ENCODE results near the gene ADARB2. TPM values are rescaled to one million over a fixed set of nuclear protein-coding genes. Genes with fewer than 3 reads are reported as not detected.

Gene ADARB2
- total RNA-seq, 4 donors from 2014 or later: 2.0 to 9.9 (median 5.1) TPM

DNA sequence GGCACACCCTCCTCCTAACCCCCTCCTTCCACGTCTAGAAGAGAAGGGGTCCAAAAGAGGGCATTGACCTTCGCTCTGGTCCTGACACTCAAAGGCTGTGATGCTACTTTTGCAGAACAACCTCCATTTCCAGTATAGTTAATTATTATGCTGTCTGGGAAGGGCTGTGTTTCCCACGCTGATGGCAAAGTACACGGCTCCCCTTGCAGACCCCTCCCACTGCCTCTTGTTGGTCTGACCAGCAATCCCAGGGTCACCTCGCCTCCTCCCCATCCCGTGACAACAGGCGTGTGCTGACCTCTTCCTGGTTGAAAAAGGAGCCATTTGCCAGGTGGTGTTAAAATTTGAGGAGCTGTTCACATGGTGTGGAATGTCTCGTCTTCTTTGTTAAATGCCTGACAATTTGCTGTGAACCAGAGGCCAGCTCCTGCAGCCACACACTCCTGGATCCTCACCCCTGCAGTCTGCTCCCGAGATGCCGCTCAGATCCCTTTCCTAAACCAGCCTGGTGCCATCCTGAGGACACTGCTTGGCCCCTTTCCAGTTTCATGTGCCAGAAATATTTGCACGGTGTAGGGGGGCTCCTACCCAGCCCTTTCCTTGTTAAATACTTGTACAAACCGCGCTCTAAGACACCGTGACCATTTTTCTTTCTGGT is 359.5 kb downstream of the ADARB2 start:
- no peaks in the 10 kb centered on the region for H3K9me3 ChIP-seq
- DNase-seq: peak in 1 of 3 donors; percentile 18
- H3K36me3 ChIP-seq: no peaks in the 10 kb centered on the region
- TF ChIP-seq, protein P1, sequence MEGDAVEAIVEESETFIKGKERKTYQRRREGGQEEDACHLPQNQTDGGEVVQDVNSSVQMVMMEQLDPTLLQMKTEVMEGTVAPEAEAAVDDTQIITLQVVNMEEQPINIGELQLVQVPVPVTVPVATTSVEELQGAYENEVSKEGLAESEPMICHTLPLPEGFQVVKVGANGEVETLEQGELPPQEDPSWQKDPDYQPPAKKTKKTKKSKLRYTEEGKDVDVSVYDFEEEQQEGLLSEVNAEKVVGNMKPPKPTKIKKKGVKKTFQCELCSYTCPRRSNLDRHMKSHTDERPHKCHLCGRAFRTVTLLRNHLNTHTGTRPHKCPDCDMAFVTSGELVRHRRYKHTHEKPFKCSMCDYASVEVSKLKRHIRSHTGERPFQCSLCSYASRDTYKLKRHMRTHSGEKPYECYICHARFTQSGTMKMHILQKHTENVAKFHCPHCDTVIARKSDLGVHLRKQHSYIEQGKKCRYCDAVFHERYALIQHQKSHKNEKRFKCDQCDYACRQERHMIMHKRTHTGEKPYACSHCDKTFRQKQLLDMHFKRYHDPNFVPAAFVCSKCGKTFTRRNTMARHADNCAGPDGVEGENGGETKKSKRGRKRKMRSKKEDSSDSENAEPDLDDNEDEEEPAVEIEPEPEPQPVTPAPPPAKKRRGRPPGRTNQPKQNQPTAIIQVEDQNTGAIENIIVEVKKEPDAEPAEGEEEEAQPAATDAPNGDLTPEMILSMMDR (IDR thresholded peaks at IDR 0.05): no peak
- TF ChIP-seq POLR2A (IDR thresholded peaks at IDR 0.05): no peak
- no peak overlapping the region for H3K4me3 ChIP-seq
- H3K4me1 ChIP-seq: no peaks in the 10 kb centered on the region
- no peaks in the 10 kb centered on the region for H3K27me3 ChIP-seq
- H3K27ac ChIP-seq: no peak overlapping the region

DNA sequence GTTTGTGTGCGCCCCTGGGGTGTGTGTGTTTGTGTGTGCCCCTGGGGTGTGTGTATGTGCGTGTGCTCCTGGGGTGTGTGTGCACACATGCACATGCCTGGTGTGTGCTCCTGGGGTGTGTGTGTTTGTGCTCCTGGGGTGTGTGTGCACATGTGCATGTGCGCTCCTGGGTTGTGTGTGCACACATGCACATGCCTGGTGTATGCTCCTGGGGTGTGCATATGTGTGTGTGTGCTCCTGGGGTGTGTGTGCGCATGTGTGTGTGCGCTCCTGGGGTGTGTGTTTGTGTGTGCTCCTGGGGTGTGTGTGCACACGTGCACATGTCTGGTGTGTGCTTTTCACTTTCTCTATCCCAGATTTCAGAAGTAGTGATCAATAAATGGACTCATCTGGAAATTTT is 360.1 kb downstream of the ADARB2 start:
- DNase-seq: no peak
- TF ChIP-seq, protein P1 (IDR thresholded peaks at IDR 0.05): no peak
- no peak for TF ChIP-seq POLR2A (IDR thresholded peaks at IDR 0.05)
- no peaks in the 10 kb centered on the region for H3K36me3 ChIP-seq
- no peaks in the 10 kb centered on the region for H3K9me3 ChIP-seq
- no peaks in the 10 kb centered on the region for H3K27me3 ChIP-seq
- H3K4me1 ChIP-seq: no peaks in the 10 kb centered on the region
- no peak overlapping the region for H3K4me3 ChIP-seq
- H3K27ac ChIP-seq: no peak overlapping the region

DNA sequence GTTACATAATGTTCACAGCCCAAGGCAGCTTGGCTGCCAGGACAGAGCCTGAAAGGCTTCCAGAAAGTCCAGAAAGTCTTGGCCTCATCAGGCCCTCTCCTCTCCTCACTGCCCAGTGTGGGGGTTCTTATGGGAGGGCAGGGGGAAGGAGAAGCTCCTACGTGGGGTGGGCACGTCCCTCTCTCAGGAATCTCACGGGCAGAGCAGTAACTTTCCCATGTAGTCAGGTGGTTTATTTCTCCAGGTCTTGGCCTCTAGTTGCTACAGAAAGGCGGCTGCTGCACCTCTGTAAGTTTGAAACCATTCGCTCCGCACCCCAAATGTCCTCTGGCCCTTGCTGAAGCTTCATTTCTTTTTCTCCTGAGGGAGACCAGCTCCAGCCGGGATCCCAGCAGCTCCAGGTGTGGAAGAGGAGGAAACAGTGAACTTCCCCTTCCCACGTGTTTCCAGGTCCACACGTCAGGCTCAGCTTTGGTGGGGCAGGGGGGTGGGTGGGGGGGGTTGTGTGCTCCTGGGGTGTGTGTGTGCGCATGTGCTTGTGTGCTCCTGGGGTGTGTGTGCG is 360.9 kb downstream of the ADARB2 start:
- peak in 1 of 3 donors; percentile 26 for DNase-seq
- Histone ChIP-seq H3K36me3 (no peaks in the 10 kb centered on the region), H3K9me3 (no peaks in the 10 kb centered on the region), H3K27me3 (no peaks in the 10 kb centered on the region), H3K4me1 (no peaks in the 10 kb centered on the region), H3K27ac (no peak overlapping the region), H3K4me3 (no peak overlapping the region)
- TF ChIP-seq, protein P1 (IDR thresholded peaks at IDR 0.05): no peak
- no peak for TF ChIP-seq POLR2A (IDR thresholded peaks at IDR 0.05)

DNA sequence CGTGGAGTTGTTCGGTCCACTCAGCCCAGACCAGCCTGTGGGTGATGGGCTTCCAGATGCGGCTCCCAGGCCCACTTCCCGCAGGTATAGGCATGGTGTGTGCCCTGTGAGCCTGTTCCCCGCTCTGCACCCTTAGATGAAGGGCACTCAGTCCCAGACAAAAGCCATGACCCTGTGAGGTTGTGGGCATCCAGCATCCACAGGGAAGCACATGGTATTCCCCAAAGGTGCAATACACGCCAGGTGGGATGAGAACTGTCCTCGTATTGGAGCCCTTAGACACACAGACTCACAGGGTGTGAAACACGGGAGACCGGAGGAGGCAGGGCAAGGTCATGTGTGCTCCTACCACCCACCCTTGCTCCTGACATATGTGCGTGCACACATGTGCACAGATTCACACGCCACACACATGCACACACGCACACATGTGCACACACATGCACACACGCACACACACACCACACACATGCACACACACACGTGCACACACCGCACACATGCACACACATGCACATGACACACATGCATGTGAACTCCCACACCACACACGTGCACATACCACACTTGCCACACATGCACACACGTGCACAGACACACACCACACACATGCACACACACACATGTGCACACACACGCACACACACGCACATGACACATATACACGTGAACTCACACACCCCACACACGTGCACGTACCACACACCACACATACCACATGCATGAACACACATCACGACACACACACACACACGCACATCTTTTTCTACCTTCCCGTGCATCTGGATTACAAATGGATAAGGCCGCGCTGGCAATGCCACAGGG is 361.8 kb downstream of the ADARB2 start:
- no peaks in the 10 kb centered on the region for H3K36me3 ChIP-seq
- no peaks in the 10 kb centered on the region for H3K9me3 ChIP-seq
- DNase-seq: peak in 1 of 3 donors; percentile 32
- H3K4me1 ChIP-seq: no peaks in the 10 kb centered on the region
- no peak for TF ChIP-seq POLR2A (IDR thresholded peaks at IDR 0.05)
- TF ChIP-seq, protein P1 (IDR thresholded peaks at IDR 0.05): no peak
- H3K27me3 ChIP-seq: no peaks in the 10 kb centered on the region
- no peak overlapping the region for H3K27ac ChIP-seq
- no peak overlapping the region for H3K4me3 ChIP-seq

DNA sequence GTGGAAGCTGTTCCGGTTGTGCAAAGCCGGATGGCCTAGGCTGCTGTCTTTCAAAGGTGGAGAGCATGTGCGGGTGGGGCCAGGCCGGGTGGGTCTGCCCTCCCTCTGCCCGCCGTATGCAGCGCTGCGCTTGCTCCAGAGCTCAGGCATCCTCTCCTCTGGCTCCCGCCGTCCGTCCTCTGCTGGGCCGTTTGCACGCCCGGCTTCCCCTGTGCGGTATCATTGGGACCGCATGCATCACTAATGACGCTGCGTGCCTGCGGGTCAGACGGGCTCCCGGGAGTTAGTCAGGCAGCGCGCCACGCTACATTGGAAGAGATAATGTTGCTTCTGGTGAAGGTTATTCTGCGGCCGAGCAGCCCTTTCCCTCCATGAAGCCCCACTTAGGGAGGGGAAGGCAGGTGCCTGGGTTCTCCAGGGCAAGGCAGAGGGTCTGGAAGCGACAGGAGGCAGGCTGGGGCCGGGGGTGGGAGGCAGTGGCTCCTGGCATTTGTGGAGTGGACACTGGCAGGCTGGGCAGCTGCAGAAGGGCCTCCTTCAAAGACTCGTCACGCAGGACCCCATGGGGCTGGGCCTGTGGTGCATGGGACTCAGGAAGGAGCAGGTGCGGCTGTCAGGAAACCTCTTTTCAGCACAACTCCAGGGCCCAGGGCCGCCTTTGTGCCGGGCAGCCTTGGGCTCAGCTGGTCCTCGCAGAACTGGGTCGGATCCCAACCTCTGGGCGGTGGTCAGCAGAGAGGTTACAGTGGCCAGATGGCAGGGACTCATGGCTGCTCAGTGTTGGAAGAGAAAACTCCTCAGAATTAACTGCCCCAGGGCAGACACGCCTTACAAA is 362.6 kb downstream of the ADARB2 start:
- H3K27me3 ChIP-seq: no peaks in the 10 kb centered on the region
- no peaks in the 10 kb centered on the region for H3K9me3 ChIP-seq
- DNase-seq: peak in 1 of 3 donors; percentile 36
- H3K27ac ChIP-seq: no peak overlapping the region
- no peaks in the 10 kb centered on the region for H3K4me1 ChIP-seq
- no peaks in the 10 kb centered on the region for H3K36me3 ChIP-seq
- no peak for TF ChIP-seq POLR2A (IDR thresholded peaks at IDR 0.05)
- TF ChIP-seq, protein P1 (IDR thresholded peaks at IDR 0.05): no peak
- no peak overlapping the region for H3K4me3 ChIP-seq

All from Peyer's patch (tissue), 4 donors.